Lower leg skin (tissue), 4 donors: ENCODE results near the gene ASPG. TPM values are rescaled to one million over a fixed set of nuclear protein-coding genes. Genes with fewer than 3 reads are reported as not detected.

ENCODE experiments used
- DNase-seq, 2 donors: peaks; one replicate each; pipeline ENCODE4 v3.0.0-alpha.2; 2019; ENCODE audit warnings: low spot score in 2 of 2
- H3K4me3 ChIP-seq: fragments of 200-600 bp; sonication (generic); 2 replicates; pipeline ENCODE4 v1.5.1; 2017; ENCODE audit warnings: mild to moderate bottlenecking, low read depth; ENCODE audit not compliant: poor library complexity, severe bottlenecking
- POLR2A ChIP-seq, 2 donors: fragments of 450-650 bp; IDR thresholded peaks; one replicate each; pipeline ENCODE4 v1.6.1; 2016 to 2017; ENCODE audit warnings: antibody characterized with exemption in 2 of 2, mild to moderate bottlenecking in 1 of 2, moderate library complexity in 1 of 2
- WGBS, 2 donors: methylation state at CpG; one replicate each; pipeline ENCODE4 v1.1.5; 2018; 5-methylcytosine and 5-hydroxymethylcytosine counted together
- intact Hi-C: fragments of 100-400 bp; cut with DNase I; formaldehyde crosslinking; loops from one replicate; pipeline ENCODE4 v1.15.0; 2023; ENCODE audit warnings: low total_unique reads
- total RNA-seq, 4 donors: library from RNA; depleted of rRNA; stranded (reverse); fragments of >200 nt; gene quantifications; one replicate each; pipeline ENCODE4 v1.1.0, GENCODE V29; 2016
- TF ChIP-seq, protein P1 (sequence below), 3 donors: fragments of 450-650 bp; IDR thresholded peaks; one replicate each; pipeline ENCODE4 v1.5.1; 2016; ENCODE audit warnings: antibody characterized with exemption in 3 of 3, mild to moderate bottlenecking in 3 of 3, moderate library complexity in 2 of 3

Gene ASPG
- total RNA-seq, 4 donors from 2014 or later: 12.1 to 56.6 (median 25.4) TPM

DNA sequence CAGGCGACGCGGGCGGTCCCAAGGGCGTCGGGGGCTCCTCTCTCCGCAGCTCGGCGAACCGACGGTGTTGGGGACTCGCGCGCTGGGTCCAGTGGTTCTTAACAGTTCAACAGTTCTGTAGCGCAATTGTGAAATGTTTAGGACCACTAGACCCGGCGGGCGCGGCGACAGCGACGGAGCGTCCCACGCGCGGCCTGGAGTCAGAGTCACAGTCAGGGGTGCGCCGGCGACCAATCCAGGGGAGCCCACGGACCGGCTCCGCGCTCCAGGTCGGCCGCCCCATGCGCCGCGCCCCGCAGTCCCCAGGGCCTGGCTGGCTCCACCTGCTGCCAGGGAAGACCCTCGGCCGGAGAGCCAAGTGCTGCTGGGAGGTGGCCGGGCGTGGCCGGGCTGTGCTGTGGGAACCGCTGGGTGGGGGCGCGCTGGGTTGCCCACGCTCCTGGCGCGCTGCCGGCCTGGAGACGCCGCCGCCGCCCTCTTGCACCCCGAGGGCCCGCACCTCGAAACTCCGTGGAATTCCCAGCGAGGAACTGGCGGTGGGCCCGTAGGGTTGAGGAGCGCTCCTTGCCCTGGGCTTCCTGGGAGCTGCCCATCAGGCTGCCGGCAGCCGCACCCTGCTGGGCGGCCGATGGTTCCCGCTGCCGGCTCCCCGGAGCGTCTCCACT lies 32.0 kb downstream of the ASPG start:
- WGBS, 2 donors: 4 to 12% methylated on average over 16 to 59 of the region's 71 CpGs
- intact Hi-C loops: no loop called here
- peak in 1 of 2 donors; percentile 87 for DNase-seq
- no peak for TF ChIP-seq POLR2A (IDR thresholded peaks at IDR 0.05)
- TF ChIP-seq, protein P1, sequence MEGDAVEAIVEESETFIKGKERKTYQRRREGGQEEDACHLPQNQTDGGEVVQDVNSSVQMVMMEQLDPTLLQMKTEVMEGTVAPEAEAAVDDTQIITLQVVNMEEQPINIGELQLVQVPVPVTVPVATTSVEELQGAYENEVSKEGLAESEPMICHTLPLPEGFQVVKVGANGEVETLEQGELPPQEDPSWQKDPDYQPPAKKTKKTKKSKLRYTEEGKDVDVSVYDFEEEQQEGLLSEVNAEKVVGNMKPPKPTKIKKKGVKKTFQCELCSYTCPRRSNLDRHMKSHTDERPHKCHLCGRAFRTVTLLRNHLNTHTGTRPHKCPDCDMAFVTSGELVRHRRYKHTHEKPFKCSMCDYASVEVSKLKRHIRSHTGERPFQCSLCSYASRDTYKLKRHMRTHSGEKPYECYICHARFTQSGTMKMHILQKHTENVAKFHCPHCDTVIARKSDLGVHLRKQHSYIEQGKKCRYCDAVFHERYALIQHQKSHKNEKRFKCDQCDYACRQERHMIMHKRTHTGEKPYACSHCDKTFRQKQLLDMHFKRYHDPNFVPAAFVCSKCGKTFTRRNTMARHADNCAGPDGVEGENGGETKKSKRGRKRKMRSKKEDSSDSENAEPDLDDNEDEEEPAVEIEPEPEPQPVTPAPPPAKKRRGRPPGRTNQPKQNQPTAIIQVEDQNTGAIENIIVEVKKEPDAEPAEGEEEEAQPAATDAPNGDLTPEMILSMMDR (IDR thresholded peaks at IDR 0.05): no peak
- H3K4me3 ChIP-seq: peak overlapping the region; percentile 5

DNA sequence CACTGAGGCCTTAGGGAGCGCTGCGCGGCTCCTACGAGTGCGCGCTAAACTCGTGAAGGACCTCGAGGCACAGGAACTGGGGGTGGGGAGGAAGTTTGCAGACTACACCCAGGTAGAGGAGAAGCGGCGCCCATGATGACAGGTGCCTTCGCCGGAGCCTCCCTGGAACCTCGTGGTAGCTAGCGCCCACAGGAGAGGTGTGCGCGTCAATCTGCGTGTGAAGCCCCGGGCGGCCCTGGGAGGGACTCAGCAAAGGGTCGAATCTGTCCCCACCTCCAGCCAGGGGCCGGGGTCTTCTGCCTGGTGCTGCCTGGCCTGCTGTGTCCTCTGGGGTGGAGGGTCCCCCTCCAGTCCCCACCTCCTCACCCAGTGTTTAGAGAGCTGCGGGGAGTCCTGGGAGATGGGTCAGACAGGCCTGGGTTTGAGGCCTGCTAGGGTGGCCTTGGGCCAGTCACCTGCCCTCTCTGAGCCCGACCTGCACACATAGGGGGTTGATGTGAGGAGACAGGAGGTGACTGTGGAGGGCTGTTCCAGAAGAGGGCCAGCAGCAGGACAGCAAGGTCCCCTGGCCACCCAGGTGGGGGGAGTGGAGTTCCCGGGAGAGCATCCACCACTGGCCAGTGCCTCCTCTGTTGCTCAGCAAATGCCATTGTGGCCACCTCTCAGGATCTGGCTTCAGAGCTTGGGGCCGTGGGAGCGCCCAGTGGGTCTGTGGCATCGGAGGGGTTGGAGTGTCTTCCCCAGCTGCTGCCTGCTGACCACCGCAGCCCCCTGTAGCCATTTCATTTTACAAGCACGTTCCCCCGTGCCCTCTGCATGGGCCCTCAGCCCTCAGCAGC lies 32.7 kb downstream of the ASPG start:
- H3K4me3 ChIP-seq: peak overlapping the region; percentile 3
- intact Hi-C loops: no loop called here
- TF ChIP-seq, protein P1 (IDR thresholded peaks at IDR 0.05): no peak
- no peak for TF ChIP-seq POLR2A (IDR thresholded peaks at IDR 0.05)
- peak in 1 of 2 donors; percentile 81 for DNase-seq
- WGBS, 2 donors: 46 to 69% methylated on average over 12 to 27 of the region's 30 CpGs

DNA sequence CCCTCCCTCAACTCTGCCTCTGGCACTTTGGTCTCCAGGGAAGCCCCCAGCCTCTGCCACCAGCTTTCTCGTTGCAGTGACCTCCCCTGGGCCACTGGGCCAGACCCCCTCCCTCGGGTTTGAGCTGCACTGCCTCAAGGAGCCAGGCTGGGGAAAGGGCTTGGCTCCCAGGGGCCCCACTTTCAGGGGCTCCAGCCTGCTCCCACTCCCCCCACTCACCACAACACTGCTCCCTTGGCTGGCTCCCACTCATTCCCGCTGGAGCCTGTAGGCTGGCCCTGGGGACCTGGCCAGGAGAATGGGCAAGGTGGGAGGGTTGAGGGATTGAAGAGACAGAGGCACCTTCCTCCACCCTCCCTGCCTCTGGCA lies 33.6 kb downstream of the ASPG start:
- no peak overlapping the region for H3K4me3 ChIP-seq
- WGBS, 2 donors: 64 to 74% methylated on average over 2 to 3 of the region's 3 CpGs
- intact Hi-C loops: no loop called here
- TF ChIP-seq POLR2A (IDR thresholded peaks at IDR 0.05): no peak
- TF ChIP-seq, protein P1 (IDR thresholded peaks at IDR 0.05): no peak
- peak in 1 of 2 donors; percentile 82 for DNase-seq

DNA sequence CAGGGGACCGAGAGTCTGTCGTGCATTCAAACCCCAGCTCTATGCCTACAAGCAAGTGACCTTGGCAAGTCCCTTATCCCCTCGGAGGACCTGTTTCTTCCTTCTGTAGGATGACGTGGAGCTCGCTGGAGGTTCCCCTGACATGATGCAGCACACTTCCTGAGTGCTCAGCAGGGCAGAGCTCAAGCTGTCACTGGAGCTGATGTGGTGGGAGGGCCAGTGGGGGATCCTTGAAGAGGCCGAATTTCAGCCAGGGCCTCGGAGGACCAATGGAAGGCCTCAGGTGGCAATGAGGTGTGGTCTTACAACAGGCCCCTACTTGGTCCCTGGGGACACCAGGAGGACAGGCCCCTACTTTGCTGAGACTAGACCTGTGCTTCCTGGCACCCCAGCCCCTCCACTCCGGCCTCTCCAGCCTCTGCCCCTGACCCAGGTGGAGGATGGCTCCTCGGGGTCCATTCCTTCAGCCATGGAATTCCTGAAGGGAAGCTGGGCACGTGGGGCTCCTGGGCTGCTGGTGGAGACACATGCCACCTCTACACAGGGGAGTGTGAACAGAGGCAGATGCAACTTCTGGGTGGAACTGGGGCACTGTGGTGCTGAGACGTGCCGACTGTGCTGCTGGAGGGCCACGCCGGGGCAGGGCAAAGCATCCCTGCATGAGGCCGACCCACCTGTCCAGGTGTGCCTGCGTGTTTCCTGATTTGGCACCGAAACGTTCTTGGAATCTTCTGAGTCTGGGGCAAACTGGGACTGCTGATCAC lies 34.2 kb downstream of the ASPG start:
- peak in 1 of 2 donors; percentile 80 for DNase-seq
- intact Hi-C loops: no loop called here
- TF ChIP-seq, protein P1 (IDR thresholded peaks at IDR 0.05): no peak
- TF ChIP-seq POLR2A (IDR thresholded peaks at IDR 0.05): no peak
- WGBS, 2 donors: 58 to 69% methylated on average over 18 of the region's 18 CpGs
- no peak overlapping the region for H3K4me3 ChIP-seq

DNA sequence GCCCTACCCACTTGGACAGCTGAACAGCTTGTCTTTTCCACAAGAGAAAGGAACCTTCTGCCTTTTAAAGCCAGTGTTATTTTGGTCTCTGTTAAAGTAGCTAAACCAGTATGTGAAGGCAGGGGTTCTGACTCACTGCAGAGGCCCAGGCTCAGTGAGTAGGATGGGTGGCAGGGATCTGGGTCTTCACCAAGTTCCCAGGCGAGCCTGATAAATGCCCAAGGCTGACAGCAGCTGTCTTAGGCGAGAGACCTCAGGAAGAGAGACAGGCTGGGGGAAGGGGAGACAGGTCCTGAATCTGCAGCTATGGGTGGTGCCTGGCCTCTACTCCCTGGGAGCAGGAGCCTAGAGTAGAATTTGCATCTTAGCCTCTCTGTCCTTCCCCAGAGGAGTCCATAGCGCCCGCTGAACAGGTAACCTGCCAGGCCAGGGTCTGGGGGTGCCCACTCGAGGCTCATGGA lies 34.8 kb downstream of the ASPG start:
- DNase-seq: peak in 1 of 2 donors; percentile 74
- intact Hi-C loops: no loop called here
- WGBS, 2 donors: 70 to 72% methylated on average over 5 of the region's 5 CpGs
- H3K4me3 ChIP-seq: no peak overlapping the region
- TF ChIP-seq, protein P1 (IDR thresholded peaks at IDR 0.05): no peak
- no peak for TF ChIP-seq POLR2A (IDR thresholded peaks at IDR 0.05)
